Uterus (tissue), 4 donors: ENCODE measurements around the gene ERMARD. TPM values are rescaled to one million over a fixed set of nuclear protein-coding genes. Genes with fewer than 3 reads are reported as not detected.

Experiments
- DNase-seq, 2 donors: peaks; one replicate each; pipeline ENCODE4 v3.0.0-alpha.2; 2019 to 2020
- H3K27ac ChIP-seq, 2 donors: fragments of 200-600 bp; sonication (generic); 1 replicate in 1 of 2; 2 replicates in 1 of 2; pipeline ENCODE4 v1.5.1; 2016 to 2018
- H3K27me3 ChIP-seq, 2 donors: fragments of 200-600 bp; sonication (generic); one replicate each; pipeline ENCODE4 v1.5.1; 2018 to 2019; ENCODE audit warnings: control low read depth in 1 of 2
- H3K36me3 ChIP-seq, 2 donors: fragments of 200-600 bp; sonication (generic); one replicate each; pipeline ENCODE4 v1.5.1; 2019; ENCODE audit warnings: control low read depth in 1 of 2
- H3K4me1 ChIP-seq, 2 donors: fragments of 200-600 bp; sonication (generic); one replicate each; pipeline ENCODE4 v1.5.1; 2018 to 2019; ENCODE audit warnings: control low read depth in 1 of 2
- H3K4me3 ChIP-seq, 2 donors: fragments of 200-600 bp; sonication (generic); 1 replicate in 1 of 2; 2 replicates in 1 of 2; pipeline ENCODE4 v1.5.1; 2018 to 2019; ENCODE audit warnings: mild to moderate bottlenecking in 1 of 2
- H3K9me3 ChIP-seq, 2 donors: fragments of 200-600 bp; sonication (generic); one replicate each; pipeline ENCODE4 v1.5.1; 2019; ENCODE audit warnings: control low read depth in 1 of 2
- POLR2A ChIP-seq, 2 donors: fragments of 450-650 bp; IDR thresholded peaks; one replicate each; pipeline ENCODE4 v1.6.1; 2016; ENCODE audit warnings: antibody characterized with exemption in 2 of 2, mild to moderate bottlenecking in 1 of 2, moderate library complexity in 1 of 2
- intact Hi-C: fragments of 100-400 bp; cut with DNase I; formaldehyde crosslinking; loops from one replicate; pipeline ENCODE4 v1.15.1; 2023; ENCODE audit warnings: low total_unique reads
- total RNA-seq, 4 donors: library from RNA; depleted of rRNA in 3 of 4; stranded (reverse); fragments of >200 nt in 3 of 4; gene quantifications; one replicate each; pipeline versions ENCODE4 v1.1.0 to v1.2.4, GENCODE V29; 2014 to 2023
- TF ChIP-seq, protein P1 (sequence below), 4 experiments: fragments of 200-600 bp in 2 of 4; fragments of 450-650 bp in 2 of 4; sonication (generic) in 2 of 4; IDR thresholded peaks; one replicate each; pipeline ENCODE4 v1.5.1; 2016 to 2019; ENCODE audit warnings: antibody characterized with exemption in 4 of 4, mild to moderate bottlenecking in 2 of 4, moderate library complexity in 1 of 4
- donor health status: DM: yes; HTN: yes; CAD: no.

The ERMARD gene
- total RNA-seq, 4 donors from 2014 or later = 13.5 to 37.1 (median 28.6) TPM

DNA sequence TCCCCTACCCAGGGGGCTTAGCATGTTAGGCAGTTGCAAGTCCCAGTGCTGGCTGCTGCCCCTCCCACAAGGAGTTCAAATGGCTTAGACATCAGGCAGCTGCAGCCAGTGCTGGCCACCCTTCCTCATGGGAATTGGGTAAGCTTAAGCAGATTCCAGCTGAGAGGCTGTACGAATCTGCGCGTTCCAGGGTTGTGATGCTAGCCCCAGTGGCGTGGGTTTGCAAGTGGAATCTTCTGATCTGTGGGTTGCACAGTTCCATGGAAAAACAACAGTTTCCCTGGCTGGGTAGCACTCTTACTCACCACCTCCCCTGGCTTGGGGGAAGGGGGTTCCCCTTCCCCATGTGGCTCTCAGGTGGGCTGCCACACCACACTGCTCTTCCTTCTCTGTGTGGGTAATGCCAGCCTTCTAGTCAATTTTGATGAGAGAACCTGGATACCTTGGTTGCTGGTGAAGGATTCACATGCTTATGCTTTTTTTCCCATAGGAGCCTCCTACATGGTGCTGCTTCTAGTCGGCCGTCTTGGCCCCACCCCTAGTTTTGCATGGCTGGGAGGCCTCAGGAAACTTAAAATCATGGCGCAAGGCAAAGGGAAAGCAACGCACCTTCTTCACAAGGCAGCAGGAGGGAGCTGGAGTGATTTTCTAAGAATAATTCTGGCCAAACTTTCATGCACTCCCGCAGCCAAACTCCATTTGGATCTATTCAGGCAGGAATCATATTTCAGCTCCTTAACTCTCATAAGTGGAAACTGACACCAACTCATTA, 13.0 kb upstream of the ERMARD start:
- H3K4me1 ChIP-seq = no peaks in the 10 kb centered on the region
- no peak overlapping the region for H3K27ac ChIP-seq
- no peak overlapping the region for H3K4me3 ChIP-seq
- no peaks in the 10 kb centered on the region for H3K36me3 ChIP-seq
- DNase-seq = no peak
- H3K9me3 ChIP-seq = no peaks in the 10 kb centered on the region
- no peaks in the 10 kb centered on the region for H3K27me3 ChIP-seq
- TF ChIP-seq, protein P1, sequence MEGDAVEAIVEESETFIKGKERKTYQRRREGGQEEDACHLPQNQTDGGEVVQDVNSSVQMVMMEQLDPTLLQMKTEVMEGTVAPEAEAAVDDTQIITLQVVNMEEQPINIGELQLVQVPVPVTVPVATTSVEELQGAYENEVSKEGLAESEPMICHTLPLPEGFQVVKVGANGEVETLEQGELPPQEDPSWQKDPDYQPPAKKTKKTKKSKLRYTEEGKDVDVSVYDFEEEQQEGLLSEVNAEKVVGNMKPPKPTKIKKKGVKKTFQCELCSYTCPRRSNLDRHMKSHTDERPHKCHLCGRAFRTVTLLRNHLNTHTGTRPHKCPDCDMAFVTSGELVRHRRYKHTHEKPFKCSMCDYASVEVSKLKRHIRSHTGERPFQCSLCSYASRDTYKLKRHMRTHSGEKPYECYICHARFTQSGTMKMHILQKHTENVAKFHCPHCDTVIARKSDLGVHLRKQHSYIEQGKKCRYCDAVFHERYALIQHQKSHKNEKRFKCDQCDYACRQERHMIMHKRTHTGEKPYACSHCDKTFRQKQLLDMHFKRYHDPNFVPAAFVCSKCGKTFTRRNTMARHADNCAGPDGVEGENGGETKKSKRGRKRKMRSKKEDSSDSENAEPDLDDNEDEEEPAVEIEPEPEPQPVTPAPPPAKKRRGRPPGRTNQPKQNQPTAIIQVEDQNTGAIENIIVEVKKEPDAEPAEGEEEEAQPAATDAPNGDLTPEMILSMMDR (IDR thresholded peaks at IDR 0.05) = no peak
- no peak for TF ChIP-seq POLR2A (IDR thresholded peaks at IDR 0.05)
- intact Hi-C loops = no loop called here

DNA sequence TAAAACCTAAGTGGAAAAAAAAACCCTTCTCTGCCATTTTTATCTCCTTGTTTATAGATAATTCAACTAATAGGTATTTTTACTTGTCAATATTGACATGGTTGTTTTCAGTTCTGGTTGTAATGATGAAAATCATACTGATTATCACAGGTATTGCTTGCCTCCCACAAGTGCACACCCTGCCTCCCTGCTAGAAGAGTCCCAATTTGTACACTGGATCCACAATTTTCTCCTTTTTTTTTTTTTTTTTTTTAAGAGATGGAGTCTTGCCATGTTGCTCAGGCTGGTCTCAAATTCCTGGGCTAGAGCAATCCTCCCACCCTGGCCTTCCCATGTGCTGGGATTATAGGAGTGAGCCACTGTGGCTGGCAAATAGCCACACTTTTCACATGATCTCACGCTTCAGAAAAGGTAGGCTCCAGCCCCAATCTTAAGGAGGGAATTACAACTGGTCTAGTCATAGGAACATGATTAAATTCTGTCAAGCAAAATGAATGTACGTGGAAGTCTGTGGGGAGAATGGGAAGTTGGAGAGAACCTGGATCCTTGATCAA, 12.4 kb upstream of the ERMARD start:
- no peaks in the 10 kb centered on the region for H3K27me3 ChIP-seq
- TF ChIP-seq, protein P1 (IDR thresholded peaks at IDR 0.05) = no peak
- no peak for TF ChIP-seq POLR2A (IDR thresholded peaks at IDR 0.05)
- H3K4me3 ChIP-seq = no peak overlapping the region
- H3K4me1 ChIP-seq = no peaks in the 10 kb centered on the region
- H3K9me3 ChIP-seq = no peaks in the 10 kb centered on the region
- H3K36me3 ChIP-seq = no peaks in the 10 kb centered on the region
- no peak for DNase-seq
- intact Hi-C loops = no loop called here
- H3K27ac ChIP-seq = no peak overlapping the region

DNA sequence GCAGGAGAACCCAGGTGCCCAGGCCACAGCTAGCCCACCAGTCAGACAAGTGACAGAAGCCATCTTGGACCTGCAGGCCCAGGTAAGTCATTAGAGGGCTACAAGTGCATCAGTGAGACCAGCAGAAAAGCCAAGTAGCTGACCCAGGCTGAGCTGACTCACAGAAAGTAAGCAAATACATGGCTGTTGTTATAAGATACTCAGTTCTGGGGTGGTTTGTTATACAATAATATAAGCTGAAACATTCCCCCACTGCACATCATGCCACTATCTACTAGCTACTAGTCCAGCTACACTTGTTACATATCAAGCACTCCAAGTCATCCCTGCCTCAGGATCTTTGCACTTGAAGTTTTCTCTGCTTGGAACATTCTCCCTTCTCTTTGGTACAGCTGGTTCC, 10.1 kb upstream of the ERMARD start:
- no peaks in the 10 kb centered on the region for H3K36me3 ChIP-seq
- no peaks in the 10 kb centered on the region for H3K27me3 ChIP-seq
- no peaks in the 10 kb centered on the region for H3K9me3 ChIP-seq
- intact Hi-C loops = no loop called here
- DNase-seq = no peak
- H3K27ac ChIP-seq = no peak overlapping the region
- TF ChIP-seq, protein P1 (IDR thresholded peaks at IDR 0.05) = no peak
- TF ChIP-seq POLR2A (IDR thresholded peaks at IDR 0.05) = no peak
- H3K4me3 ChIP-seq = no peak overlapping the region
- no peaks in the 10 kb centered on the region for H3K4me1 ChIP-seq

DNA sequence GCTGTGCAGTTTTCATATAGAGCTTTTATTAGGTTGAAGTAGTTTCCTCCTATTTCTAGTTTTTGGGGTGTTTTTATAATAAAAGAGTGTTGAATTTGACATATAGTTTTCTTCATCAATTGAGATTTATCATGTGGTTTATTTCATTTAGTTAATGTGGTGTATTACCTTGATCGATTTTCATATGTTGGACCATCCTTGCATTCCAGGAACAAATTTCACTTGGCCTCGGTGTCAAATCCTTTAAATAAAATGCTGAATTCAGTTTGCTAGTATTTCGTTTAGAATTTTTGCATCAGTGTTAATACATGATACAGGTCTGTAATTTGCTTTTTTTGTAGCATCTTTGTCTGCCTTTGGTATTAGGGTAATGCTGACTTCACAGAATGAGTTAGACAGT, 6.0 kb upstream of the ERMARD start:
- Histone ChIP-seq H3K27ac (no peak overlapping the region), H3K27me3 (no peaks in the 10 kb centered on the region), H3K4me1 (no peaks in the 10 kb centered on the region), H3K4me3 (no peak overlapping the region), H3K9me3 (no peaks in the 10 kb centered on the region), H3K36me3 (no peaks in the 10 kb centered on the region)
- intact Hi-C loops = no loop called here
- TF ChIP-seq, protein P1 (IDR thresholded peaks at IDR 0.05) = no peak
- TF ChIP-seq POLR2A (IDR thresholded peaks at IDR 0.05) = no peak
- DNase-seq = no peak

DNA sequence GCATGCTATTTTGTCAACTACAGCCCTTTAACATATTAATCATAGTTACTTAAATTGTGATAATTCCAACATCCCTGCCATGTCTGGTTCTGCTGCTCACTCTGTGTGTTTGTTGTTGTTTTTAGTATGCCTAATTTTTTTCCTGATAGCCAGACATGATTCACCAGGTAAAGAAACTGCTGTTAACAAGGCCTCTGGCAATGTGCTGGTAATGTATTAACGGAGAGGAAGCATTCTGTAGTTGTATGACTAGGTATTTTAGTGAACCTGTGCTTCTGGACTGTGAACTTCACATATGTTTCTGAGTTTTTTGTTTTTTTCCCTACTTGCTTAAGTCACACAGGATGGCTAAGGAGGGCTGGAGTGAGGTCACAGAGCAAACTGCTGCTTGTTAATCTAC, 4.9 kb upstream of the ERMARD start:
- no peaks in the 10 kb centered on the region for H3K27me3 ChIP-seq
- H3K4me3 ChIP-seq = no peak overlapping the region
- no peaks in the 10 kb centered on the region for H3K36me3 ChIP-seq
- intact Hi-C loops = no loop called here
- no peak for DNase-seq
- H3K27ac ChIP-seq = no peak overlapping the region
- no peak for TF ChIP-seq POLR2A (IDR thresholded peaks at IDR 0.05)
- TF ChIP-seq, protein P1 (IDR thresholded peaks at IDR 0.05) = no peak
- H3K4me1 ChIP-seq = no peaks in the 10 kb centered on the region
- no peaks in the 10 kb centered on the region for H3K9me3 ChIP-seq
